ENCODE data around the gene THSD4. TPM values are rescaled to one million over a fixed set of nuclear protein-coding genes. Genes with fewer than 3 reads are reported as not detected.
A peak's percentile ranks its signal among the peaks of the same experiment; 100 is the strongest.

Gene THSD4
- total RNA-seq, 1 donor from 2014 or later, result 2.5 TPM

DNA sequence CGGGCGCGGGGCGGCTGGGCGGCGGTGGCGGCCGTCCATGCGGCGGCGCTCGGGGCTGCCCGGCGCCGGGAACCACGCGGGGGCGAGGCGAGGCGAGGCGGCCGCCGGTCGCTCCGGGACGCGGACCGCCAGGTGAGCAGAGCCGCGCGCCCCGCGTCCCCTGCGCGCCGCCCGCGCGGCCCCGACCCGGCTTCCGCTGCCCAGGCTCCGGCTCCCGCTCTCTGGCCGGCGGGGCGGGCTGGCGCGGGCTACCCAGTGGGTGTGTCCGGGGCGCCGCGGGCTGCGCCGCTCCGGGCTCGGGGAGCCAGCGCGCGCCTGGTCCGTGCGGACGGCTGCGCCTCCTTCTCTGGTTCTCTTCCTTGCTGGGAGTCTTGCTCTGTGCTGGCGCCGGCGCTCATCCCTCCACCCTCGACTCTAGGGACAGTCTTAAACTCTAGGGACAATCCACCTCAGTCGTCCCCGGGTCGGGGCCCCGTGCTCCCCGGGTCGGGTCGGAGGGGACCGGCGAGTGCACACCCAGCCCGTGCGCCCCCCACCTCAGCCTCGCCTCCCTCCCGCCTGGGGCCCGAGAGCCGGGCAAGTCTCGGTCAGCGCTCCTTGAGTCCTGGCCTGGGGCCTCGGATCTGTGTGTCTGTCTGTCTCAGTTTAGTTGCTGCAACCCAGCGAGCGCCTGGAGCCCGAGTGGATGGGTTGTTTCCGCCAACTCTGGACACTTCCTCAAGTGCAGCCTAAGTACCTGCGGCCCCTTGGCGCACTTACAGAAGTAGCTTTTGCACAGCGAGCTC, 488 bp downstream of the THSD4 start:
- Mint-ChIP-seq H3K36me3 (ENCODE audit: low read depth, unreplicated experiment) (no peaks in the 10 kb centered on the region), H3K4me3 (ENCODE audit: unreplicated experiment) (peak overlapping the region; percentile 85), H3K4me1 (ENCODE audit: low read depth, unreplicated experiment) (peaks cover 11% of the 10 kb centered on the region), H3K27me3 (ENCODE audit: low read depth, unreplicated experiment) (peaks cover 19% of the 10 kb centered on the region), H3K9me3 (ENCODE audit: unreplicated experiment) (no peaks in the 10 kb centered on the region), H3K27ac (ENCODE audit: unreplicated experiment) (no peak overlapping the region)
- peak overlapping the region; percentile 64 for H3K27ac ChIP-seq (ENCODE audit: low read depth, low read length)
- H3K9ac ChIP-seq (ENCODE audit: low read length), result peak overlapping the region; percentile 86
- no peak for TF ChIP-seq EZH2 (IDR thresholded peaks at IDR 0.05; ENCODE audit: insufficient read depth, low read length)
- TF ChIP-seq, protein P1, sequence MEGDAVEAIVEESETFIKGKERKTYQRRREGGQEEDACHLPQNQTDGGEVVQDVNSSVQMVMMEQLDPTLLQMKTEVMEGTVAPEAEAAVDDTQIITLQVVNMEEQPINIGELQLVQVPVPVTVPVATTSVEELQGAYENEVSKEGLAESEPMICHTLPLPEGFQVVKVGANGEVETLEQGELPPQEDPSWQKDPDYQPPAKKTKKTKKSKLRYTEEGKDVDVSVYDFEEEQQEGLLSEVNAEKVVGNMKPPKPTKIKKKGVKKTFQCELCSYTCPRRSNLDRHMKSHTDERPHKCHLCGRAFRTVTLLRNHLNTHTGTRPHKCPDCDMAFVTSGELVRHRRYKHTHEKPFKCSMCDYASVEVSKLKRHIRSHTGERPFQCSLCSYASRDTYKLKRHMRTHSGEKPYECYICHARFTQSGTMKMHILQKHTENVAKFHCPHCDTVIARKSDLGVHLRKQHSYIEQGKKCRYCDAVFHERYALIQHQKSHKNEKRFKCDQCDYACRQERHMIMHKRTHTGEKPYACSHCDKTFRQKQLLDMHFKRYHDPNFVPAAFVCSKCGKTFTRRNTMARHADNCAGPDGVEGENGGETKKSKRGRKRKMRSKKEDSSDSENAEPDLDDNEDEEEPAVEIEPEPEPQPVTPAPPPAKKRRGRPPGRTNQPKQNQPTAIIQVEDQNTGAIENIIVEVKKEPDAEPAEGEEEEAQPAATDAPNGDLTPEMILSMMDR (IDR thresholded peaks at IDR 0.05; ENCODE audit: insufficient read depth, low read depth, low read length), result no peak
- H3K27me3 ChIP-seq (ENCODE audit: insufficient read depth, low read length), result no peaks in the 10 kb centered on the region
- H3K79me2 ChIP-seq (ENCODE audit: insufficient read depth, low read length), result peaks cover 40% of the 10 kb centered on the region
- no peaks in the 10 kb centered on the region for H4K20me1 ChIP-seq (ENCODE audit: insufficient read depth, low read length)
- H3K36me3 ChIP-seq (ENCODE audit: insufficient read depth, low read length), result no peaks in the 10 kb centered on the region
- H3K4me3 ChIP-seq (ENCODE audit: insufficient read depth, low read depth, low read length), result peak overlapping the region; percentile 76
- DNase-seq (ENCODE audit: low read depth) (peak; percentile 48), FAIRE-seq (no peak)
- peak overlapping the region; percentile 89 for H2AFZ ChIP-seq (ENCODE audit: low read depth, low read length)
- H3K4me1 ChIP-seq (ENCODE audit: insufficient read depth, low read length), result peaks cover 19% of the 10 kb centered on the region
- peak overlapping the region; percentile 94 for H3K4me2 ChIP-seq (ENCODE audit: low read length)
- H3K9me3 ChIP-seq (ENCODE audit: insufficient read depth, low read depth, low read length), result no peaks in the 10 kb centered on the region

DNA sequence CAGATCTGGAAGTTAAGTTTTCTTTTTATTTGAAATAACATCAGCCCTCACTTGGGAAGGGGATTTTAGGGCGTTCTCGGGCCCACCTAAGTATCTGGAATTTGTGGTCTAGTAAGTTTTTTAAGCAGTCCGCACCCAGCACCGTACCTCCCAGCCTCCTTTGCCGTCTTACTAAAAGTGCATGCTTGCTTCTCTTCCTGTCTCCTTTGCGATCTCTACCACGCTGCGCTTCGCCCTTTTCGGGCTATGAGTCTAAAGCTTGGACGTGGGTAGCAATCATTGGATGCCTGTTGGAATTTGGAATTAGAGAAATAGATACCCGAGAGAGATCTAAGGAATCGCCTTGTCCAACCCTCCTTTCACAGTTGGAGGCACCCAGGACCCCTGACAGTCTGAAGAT, 1.1 kb downstream of the THSD4 start:
- DNase-seq (ENCODE audit: low read depth), result no peak
- peaks cover 46% of the 10 kb centered on the region for H3K79me2 ChIP-seq (ENCODE audit: insufficient read depth, low read length)
- H3K9ac ChIP-seq (ENCODE audit: low read length), result peak overlapping the region; percentile 86
- Mint-ChIP-seq H3K27me3 (ENCODE audit: low read depth, unreplicated experiment) (peaks cover 19% of the 10 kb centered on the region), H3K9me3 (ENCODE audit: unreplicated experiment) (no peaks in the 10 kb centered on the region), H3K4me1 (ENCODE audit: low read depth, unreplicated experiment) (peaks cover 6% of the 10 kb centered on the region), H3K4me3 (ENCODE audit: unreplicated experiment) (peak overlapping the region; percentile 85), H3K27ac (ENCODE audit: unreplicated experiment) (no peak overlapping the region), H3K36me3 (ENCODE audit: low read depth, unreplicated experiment) (no peaks in the 10 kb centered on the region)
- no peaks in the 10 kb centered on the region for H3K36me3 ChIP-seq (ENCODE audit: insufficient read depth, low read length)
- TF ChIP-seq, protein P1 (IDR thresholded peaks at IDR 0.05; ENCODE audit: insufficient read depth, low read depth, low read length), result no peak
- TF ChIP-seq EZH2 (IDR thresholded peaks at IDR 0.05; ENCODE audit: insufficient read depth, low read length), result no peak
- H4K20me1 ChIP-seq (ENCODE audit: insufficient read depth, low read length), result no peaks in the 10 kb centered on the region
- peak overlapping the region; percentile 76 for H3K4me3 ChIP-seq (ENCODE audit: insufficient read depth, low read depth, low read length)
- H3K27ac ChIP-seq (ENCODE audit: low read depth, low read length), result no peak overlapping the region
- peaks cover 19% of the 10 kb centered on the region for H3K4me1 ChIP-seq (ENCODE audit: insufficient read depth, low read length)
- H3K9me3 ChIP-seq (ENCODE audit: insufficient read depth, low read depth, low read length), result no peaks in the 10 kb centered on the region
- H3K27me3 ChIP-seq (ENCODE audit: insufficient read depth, low read length), result no peaks in the 10 kb centered on the region
- H3K4me2 ChIP-seq (ENCODE audit: low read length), result peak overlapping the region; percentile 94
- FAIRE-seq, result no peak
- H2AFZ ChIP-seq (ENCODE audit: low read depth, low read length), result peak overlapping the region; percentile 89

DNA sequence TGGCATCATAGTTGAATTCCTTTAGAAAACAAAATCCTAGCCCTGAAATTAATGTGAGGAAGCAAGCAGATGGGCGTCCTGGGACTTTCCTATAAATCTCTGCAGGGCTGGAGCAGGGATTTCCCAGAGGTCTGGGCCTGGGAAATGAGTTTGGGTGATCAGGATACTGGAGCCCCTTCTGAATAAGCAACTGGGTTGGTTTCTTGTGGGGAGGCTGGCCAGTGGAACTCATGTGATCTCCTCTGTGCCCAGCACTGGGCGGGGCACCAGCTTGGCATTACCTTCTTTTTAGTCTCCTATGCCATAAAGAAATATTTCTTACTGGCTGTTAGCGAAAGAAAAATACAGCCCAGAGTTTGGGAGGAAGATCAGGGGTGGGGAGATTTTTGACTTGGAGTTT, 1.7 kb downstream of the THSD4 start:
- Histone ChIP-seq H3K27me3 (ENCODE audit: insufficient read depth, low read length) (no peaks in the 10 kb centered on the region), H3K79me2 (ENCODE audit: insufficient read depth, low read length) (peaks cover 51% of the 10 kb centered on the region), H3K27ac (ENCODE audit: low read depth, low read length) (no peak overlapping the region), H2AFZ (ENCODE audit: low read depth, low read length) (no peak overlapping the region), H3K36me3 (ENCODE audit: insufficient read depth, low read length) (no peaks in the 10 kb centered on the region), H3K4me2 (ENCODE audit: low read length) (peak overlapping the region; percentile 94), H4K20me1 (ENCODE audit: insufficient read depth, low read length) (no peaks in the 10 kb centered on the region), H3K9ac (ENCODE audit: low read length) (peak overlapping the region; percentile 86), H3K9me3 (ENCODE audit: insufficient read depth, low read depth, low read length) (no peaks in the 10 kb centered on the region), H3K4me1 (ENCODE audit: insufficient read depth, low read length) (peaks cover 16% of the 10 kb centered on the region), H3K4me3 (ENCODE audit: insufficient read depth, low read depth, low read length) (peak overlapping the region; percentile 76)
- Mint-ChIP-seq H3K27ac (ENCODE audit: unreplicated experiment) (no peak overlapping the region), H3K9me3 (ENCODE audit: unreplicated experiment) (no peaks in the 10 kb centered on the region), H3K36me3 (ENCODE audit: low read depth, unreplicated experiment) (no peaks in the 10 kb centered on the region), H3K4me3 (ENCODE audit: unreplicated experiment) (peak overlapping the region; percentile 85), H3K27me3 (ENCODE audit: low read depth, unreplicated experiment) (peaks cover 21% of the 10 kb centered on the region), H3K4me1 (ENCODE audit: low read depth, unreplicated experiment) (peaks cover 4% of the 10 kb centered on the region)
- FAIRE-seq, result no peak
- TF ChIP-seq EZH2 (IDR thresholded peaks at IDR 0.05; ENCODE audit: insufficient read depth, low read length), result no peak
- TF ChIP-seq, protein P1 (IDR thresholded peaks at IDR 0.05; ENCODE audit: insufficient read depth, low read depth, low read length), result no peak
- DNase-seq (ENCODE audit: low read depth), result no peak
